Measurements from ENCODE around the gene JMJD1C. TPM values are rescaled to one million over a fixed set of nuclear protein-coding genes. Genes with fewer than 3 reads are reported as not detected.
"Not testable (repeated sequence)": the region's sequence is repeated elsewhere in the genome, so short reads cannot be mapped to it uniquely, and the experiment has no call there.

JMJD1C gene
- polyA plus RNA-seq, 2 of the 4 experiments (the other 2 are of a cell fraction): 15.9 to 47.2 TPM

DNA sequence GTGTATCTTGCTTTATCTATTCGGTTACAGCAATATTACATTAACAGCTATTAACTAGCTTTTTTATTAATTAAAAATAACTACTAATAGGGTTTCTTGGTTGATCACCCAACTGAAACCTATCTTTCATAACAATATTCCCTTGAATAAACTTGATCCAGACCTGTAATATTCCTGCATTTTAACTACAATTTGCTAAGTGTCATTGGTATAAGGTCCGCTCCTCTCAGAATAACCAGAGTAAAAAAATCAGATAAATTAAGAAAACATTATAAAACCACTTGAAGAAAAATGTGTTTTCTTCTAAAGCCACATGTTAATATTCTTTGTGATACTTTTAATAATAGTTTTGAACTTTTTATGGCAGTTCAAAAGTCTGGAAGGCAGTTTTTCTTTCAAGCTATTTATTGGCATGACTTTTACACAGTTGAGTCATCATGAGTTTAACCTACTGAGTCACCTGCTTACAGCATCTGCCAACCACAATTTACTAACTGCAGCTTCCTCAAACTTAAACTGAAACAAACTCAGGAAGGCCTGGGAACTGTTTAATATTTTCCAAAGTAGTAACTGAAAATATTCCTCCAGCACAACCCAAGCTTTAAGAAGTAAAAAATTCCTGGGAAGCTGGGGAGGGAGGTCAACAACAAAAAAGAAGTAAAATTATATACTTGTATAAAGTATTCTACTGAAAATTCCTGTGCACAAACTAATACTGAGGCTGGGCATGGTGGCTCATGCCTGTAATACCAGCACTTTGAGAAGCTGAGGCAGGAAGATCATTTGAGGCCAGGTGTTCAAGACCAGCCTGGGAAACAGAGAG lies 229.5 kb downstream of the JMJD1C start (continued):
- TF ChIP-seq, protein P1, sequence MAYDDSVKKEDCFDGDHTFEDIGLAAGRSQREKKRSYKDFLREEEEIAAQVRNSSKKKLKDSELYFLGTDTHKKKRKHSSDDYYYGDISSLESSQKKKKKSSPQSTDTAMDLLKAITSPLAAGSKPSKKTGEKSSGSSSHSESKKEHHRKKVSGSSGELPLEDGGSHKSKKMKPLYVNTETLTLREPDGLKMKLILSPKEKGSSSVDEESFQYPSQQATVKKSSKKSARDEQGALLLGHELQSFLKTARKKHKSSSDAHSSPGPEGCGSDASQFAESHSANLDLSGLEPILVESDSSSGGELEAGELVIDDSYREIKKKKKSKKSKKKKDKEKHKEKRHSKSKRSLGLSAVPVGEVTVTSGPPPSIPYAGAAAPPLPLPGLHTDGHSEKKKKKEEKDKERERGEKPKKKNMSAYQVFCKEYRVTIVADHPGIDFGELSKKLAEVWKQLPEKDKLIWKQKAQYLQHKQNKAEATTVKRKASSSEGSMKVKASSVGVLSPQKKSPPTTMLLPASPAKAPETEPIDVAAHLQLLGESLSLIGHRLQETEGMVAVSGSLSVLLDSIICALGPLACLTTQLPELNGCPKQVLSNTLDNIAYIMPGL (CRISPR knock-in tag; IDR thresholded peaks at IDR 0.05; ENCODE audit: borderline replicate concordance): no peak
- TF ChIP-seq, protein P2, sequence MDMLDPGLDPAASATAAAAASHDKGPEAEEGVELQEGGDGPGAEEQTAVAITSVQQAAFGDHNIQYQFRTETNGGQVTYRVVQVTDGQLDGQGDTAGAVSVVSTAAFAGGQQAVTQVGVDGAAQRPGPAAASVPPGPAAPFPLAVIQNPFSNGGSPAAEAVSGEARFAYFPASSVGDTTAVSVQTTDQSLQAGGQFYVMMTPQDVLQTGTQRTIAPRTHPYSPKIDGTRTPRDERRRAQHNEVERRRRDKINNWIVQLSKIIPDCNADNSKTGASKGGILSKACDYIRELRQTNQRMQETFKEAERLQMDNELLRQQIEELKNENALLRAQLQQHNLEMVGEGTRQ (IDR thresholded peaks at IDR 0.05): no peak
- TF ChIP-seq EHMT2 (IDR thresholded peaks at IDR 0.05; ENCODE audit: low read depth): no peak
- TF ChIP-seq, protein P3, sequence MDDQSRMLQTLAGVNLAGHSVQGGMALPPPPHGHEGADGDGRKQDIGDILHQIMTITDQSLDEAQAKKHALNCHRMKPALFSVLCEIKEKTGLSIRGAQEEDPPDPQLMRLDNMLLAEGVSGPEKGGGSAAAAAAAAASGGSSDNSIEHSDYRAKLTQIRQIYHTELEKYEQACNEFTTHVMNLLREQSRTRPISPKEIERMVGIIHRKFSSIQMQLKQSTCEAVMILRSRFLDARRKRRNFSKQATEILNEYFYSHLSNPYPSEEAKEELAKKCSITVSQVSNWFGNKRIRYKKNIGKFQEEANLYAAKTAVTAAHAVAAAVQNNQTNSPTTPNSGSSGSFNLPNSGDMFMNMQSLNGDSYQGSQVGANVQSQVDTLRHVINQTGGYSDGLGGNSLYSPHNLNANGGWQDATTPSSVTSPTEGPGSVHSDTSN (IDR thresholded peaks at IDR 0.05): no peak
- TF ChIP-seq BHLHE40 (IDR thresholded peaks at IDR 0.05; ENCODE audit: low read depth, low read length): no peak
- TF ChIP-seq JUNB (IDR thresholded peaks at IDR 0.05): peak; percentile 90
- no peak for TF ChIP-seq SMC3 (IDR thresholded peaks at IDR 0.05)
- no peak for TF ChIP-seq POLR2A (IDR thresholded peaks at IDR 0.05; ENCODE audit: low read length)
- TF ChIP-seq, protein P4, sequence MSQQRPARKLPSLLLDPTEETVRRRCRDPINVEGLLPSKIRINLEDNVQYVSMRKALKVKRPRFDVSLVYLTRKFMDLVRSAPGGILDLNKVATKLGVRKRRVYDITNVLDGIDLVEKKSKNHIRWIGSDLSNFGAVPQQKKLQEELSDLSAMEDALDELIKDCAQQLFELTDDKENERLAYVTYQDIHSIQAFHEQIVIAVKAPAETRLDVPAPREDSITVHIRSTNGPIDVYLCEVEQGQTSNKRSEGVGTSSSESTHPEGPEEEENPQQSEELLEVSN (IDR thresholded peaks at IDR 0.05; ENCODE audit: borderline replicate concordance, low read depth): no peak
- peak; percentile 70; the same call in 1 of the 2 replicates for TF ChIP-seq GATA3 (IDR thresholded peaks at IDR 0.05; ENCODE audit: borderline replicate concordance)
- TF ChIP-seq, protein P5, sequence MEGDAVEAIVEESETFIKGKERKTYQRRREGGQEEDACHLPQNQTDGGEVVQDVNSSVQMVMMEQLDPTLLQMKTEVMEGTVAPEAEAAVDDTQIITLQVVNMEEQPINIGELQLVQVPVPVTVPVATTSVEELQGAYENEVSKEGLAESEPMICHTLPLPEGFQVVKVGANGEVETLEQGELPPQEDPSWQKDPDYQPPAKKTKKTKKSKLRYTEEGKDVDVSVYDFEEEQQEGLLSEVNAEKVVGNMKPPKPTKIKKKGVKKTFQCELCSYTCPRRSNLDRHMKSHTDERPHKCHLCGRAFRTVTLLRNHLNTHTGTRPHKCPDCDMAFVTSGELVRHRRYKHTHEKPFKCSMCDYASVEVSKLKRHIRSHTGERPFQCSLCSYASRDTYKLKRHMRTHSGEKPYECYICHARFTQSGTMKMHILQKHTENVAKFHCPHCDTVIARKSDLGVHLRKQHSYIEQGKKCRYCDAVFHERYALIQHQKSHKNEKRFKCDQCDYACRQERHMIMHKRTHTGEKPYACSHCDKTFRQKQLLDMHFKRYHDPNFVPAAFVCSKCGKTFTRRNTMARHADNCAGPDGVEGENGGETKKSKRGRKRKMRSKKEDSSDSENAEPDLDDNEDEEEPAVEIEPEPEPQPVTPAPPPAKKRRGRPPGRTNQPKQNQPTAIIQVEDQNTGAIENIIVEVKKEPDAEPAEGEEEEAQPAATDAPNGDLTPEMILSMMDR (IDR thresholded peaks at IDR 0.05): no peak
- no peak for TF ChIP-seq NFE2L2 (conservative IDR thresholded peaks at IDR 0.05; ENCODE audit: low read length)
- no peak for TF ChIP-seq EP300 (IDR thresholded peaks at IDR 0.05)
- peak in 1 of 2 experiments; percentile 50; a peak in 2 of 4 replicates for TF ChIP-seq CEBPB (IDR thresholded peaks at IDR 0.05)

DNA sequence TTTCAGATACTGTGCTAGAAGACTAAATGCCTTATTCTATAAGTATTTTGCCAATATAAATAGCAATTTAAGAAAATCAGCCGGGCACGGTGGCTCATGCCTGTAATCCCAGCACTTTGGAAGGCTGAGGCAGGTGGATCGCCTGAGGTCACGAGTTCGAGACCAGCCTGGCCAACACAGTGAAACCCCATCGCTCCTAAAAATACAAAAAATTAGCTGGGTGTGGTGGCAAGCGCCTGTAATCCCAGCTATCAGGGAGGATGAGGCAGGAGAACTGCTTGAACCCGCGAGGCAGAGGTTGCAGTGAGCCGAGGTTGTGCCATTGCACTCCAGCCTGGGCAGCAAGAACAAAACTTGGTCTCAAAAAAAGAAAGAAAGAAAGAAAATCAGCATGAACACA lies 230.6 kb downstream of the JMJD1C start:
- H3K4me1 ChIP-seq: peaks cover 77% of the 10 kb centered on the region
- not testable (repeated sequence) for H3K9me3 ChIP-seq
- peak overlapping the region; percentile 27 to 50; a peak in 3 of 6 replicates for H3K27ac ChIP-seq

DNA sequence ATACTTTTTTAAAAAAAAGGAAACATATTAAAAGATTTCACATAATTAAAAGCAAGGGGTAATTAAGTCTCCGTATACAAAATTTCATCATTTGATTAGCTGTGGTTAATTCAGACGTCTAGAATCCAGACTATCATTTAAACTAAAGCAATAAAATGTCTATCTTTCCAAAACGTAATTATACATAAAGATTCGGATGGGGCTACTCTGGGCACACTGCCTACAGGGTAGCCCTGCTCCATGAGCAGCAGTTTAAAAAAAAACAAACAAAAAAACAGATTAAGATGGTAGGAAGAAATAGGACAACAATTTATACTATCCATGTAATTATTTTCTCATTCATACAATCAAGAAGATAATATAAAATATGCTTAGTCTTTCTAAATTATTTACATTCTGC lies 236.6 kb downstream of the JMJD1C start:
- no peak for DNase-seq (ENCODE audit: low read depth in 1 of 2, low spot score in 1 of 2)
- ChIA-PET CTCF (no interaction called here), POLR2A (no interaction called here)
- 79% methylated on average over 4 of the region's 4 CpGs for WGBS (ENCODE audit: missing lambda C conversion rate)
- Histone ChIP-seq H3K4me3 (no peak overlapping the region), H3K4me2 (no peak overlapping the region), H3K9me3 (no peaks in the 10 kb centered on the region), H3K27ac (no peak overlapping the region), H3K4me1 (peaks cover 45% of the 10 kb centered on the region)
- no peak for FAIRE-seq
- no peak for ATAC-seq
- TF ChIP-seq, protein P4 (IDR thresholded peaks at IDR 0.05; ENCODE audit: borderline replicate concordance, low read depth): no peak
- TF ChIP-seq POLR2A (IDR thresholded peaks at IDR 0.05; ENCODE audit: low read length): no peak
- no peak for TF ChIP-seq CBX2 (IDR thresholded peaks at IDR 0.05; ENCODE audit: borderline replicate concordance, low read depth)
- TF ChIP-seq TFCP2L1 (CRISPR knock-in tag; IDR thresholded peaks at IDR 0.05): no peak
- TF ChIP-seq NFE2L2 (conservative IDR thresholded peaks at IDR 0.05; ENCODE audit: low read length): no peak
- TF ChIP-seq, protein P6, sequence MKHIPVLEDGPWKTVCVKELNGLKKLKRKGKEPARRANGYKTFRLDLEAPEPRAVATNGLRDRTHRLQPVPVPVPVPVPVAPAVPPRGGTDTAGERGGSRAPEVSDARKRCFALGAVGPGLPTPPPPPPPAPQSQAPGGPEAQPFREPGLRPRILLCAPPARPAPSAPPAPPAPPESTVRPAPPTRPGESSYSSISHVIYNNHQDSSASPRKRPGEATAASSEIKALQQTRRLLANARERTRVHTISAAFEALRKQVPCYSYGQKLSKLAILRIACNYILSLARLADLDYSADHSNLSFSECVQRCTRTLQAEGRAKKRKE (CRISPR knock-in tag; IDR thresholded peaks at IDR 0.05; ENCODE audit: low read depth): no peak
- no peak for TF ChIP-seq FOSB (CRISPR knock-in tag; IDR thresholded peaks at IDR 0.05)
- TF ChIP-seq, protein P7, sequence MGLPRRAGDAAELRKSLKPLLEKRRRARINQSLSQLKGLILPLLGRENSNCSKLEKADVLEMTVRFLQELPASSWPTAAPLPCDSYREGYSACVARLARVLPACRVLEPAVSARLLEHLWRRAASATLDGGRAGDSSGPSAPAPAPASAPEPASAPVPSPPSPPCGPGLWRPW (IDR thresholded peaks at IDR 0.05): no peak

More for the DNA sequence above, 230.6 kb downstream of the JMJD1C start:
- POLR2A ChIA-PET; FAIRE-seq; ATAC-seq; H3K4me3 ChIP-seq; DNase-seq (ENCODE audit: low read depth in 1 of 2, low spot score in 1 of 2): not testable (repeated sequence)
- 95% methylated on average over 10 of the region's 10 CpGs for WGBS (ENCODE audit: missing lambda C conversion rate)
- peak overlapping the region; percentile 68; the same call in 2 of the 3 replicates for H3K4me2 ChIP-seq
- CTCF ChIA-PET: interaction anchor here (1.0 to 1.6 kb wide), 2 partner anchors 18 to 485 kb away, joined by 3 to 4 read pairs; no protein-coding TSS in a partner anchor
